Right cardiac atrium (tissue), 5 donors: ENCODE results near the gene KCTD8. TPM values are rescaled to one million over a fixed set of nuclear protein-coding genes. Genes with fewer than 3 reads are reported as not detected.

Experiments used
- ATAC-seq, 2 donors: fragments of 200-7000 bp; cut with Tn5 transposase; one replicate each; pipeline versions ENCODE4 v1.8.0 to v1.9.1; 2020; ENCODE audit warnings: moderate library complexity in 2 of 2, mild to moderate bottlenecking in 1 of 2
- DNase-seq, 3 donors: peaks; one replicate each; pipeline ENCODE4 v3.0.0-alpha.2; 2020
- H3K27ac ChIP-seq: one replicate; pipeline ENCODE4 v1.5.1; 2013; ENCODE audit warnings: mild to moderate bottlenecking, low read length, control low read depth, moderate library complexity
- H3K27me3 ChIP-seq: one replicate; pipeline ENCODE4 v1.6.1; 2013; ENCODE audit not compliant: control insufficient read depth, insufficient read depth
- H3K4me1 ChIP-seq: one replicate; pipeline ENCODE4 v1.6.1; 2013; ENCODE audit warnings: low read length; ENCODE audit not compliant: control insufficient read depth, insufficient read depth
- H3K4me3 ChIP-seq: one replicate; pipeline ENCODE4 v1.5.1; 2013; ENCODE audit warnings: low read length, control low read depth
- H3K9me3 ChIP-seq: one replicate; pipeline ENCODE4 v1.6.1; 2013; ENCODE audit warnings: low read length; ENCODE audit not compliant: control insufficient read depth
- WGBS: extraction: QIAGEN DNeasy Blood & Tissue Kit; methylation state at CpG from one replicate; pipeline ENCODE4 v1.1.7; 2013; 5-methylcytosine and 5-hydroxymethylcytosine counted together
- intact Hi-C, 4 donors: fragments of 100-400 bp; cut with DNase I; formaldehyde crosslinking; loops; one replicate each; pipeline versions ENCODE4 v1.11.0 to v1.14.0; 2022 to 2023
- long read RNA-seq, 4 donors: library from polyadenylated mRNA; unstranded; transcript quantifications; one replicate each; pipeline ENCODE4 v2.0.0, GENCODE V29; 2020 to 2021
- polyA plus RNA-seq: library from polyadenylated mRNA; stranded (reverse); fragments of 200-250 nt; gene quantifications from one replicate; pipeline ENCODE4 v1.2.3, GENCODE V29; 2013
- total RNA-seq, 4 donors: library from RNA; stranded (reverse); fragmentation: NEBNext Ultra II Directional; extraction: Animal tissue kit (Norgen Biotek cat#: 25700); gene quantifications; one replicate each; pipeline ENCODE4 v1.2.1, GENCODE V29; 2021
- donor health status: healthy with polysubstance abuse.
- donor health status: DM: no; HTN: yes; CAD: no.
- donor health status: DM: no; HTN: no; CAD: no.
- donor health status: DM: no; HTN: yes; CAD: no; lungs with severe emphysema.
- donor health status: DM: yes; HTN: yes; CAD: no.

The KCTD8 gene
- under 1 TPM; 0.18 to 0.54 (median 0.24) TPM for total RNA-seq
- 0.07 TPM for polyA plus RNA-seq
- long read RNA-seq, donor 1, result 0 reads
- long read RNA-seq, donor 2, result 0 reads
- long read RNA-seq, donor 3, result 0 reads
- long read RNA-seq, donor 4, result 0 reads

GRCh38 chr4:44448521-44449461, at the start of gene KCTD8:
Gene KCTD8, minus strand, starts transcription at chr4:44448809.
- no peaks in the 10 kb centered on the region for H3K27me3 ChIP-seq

DNA sequence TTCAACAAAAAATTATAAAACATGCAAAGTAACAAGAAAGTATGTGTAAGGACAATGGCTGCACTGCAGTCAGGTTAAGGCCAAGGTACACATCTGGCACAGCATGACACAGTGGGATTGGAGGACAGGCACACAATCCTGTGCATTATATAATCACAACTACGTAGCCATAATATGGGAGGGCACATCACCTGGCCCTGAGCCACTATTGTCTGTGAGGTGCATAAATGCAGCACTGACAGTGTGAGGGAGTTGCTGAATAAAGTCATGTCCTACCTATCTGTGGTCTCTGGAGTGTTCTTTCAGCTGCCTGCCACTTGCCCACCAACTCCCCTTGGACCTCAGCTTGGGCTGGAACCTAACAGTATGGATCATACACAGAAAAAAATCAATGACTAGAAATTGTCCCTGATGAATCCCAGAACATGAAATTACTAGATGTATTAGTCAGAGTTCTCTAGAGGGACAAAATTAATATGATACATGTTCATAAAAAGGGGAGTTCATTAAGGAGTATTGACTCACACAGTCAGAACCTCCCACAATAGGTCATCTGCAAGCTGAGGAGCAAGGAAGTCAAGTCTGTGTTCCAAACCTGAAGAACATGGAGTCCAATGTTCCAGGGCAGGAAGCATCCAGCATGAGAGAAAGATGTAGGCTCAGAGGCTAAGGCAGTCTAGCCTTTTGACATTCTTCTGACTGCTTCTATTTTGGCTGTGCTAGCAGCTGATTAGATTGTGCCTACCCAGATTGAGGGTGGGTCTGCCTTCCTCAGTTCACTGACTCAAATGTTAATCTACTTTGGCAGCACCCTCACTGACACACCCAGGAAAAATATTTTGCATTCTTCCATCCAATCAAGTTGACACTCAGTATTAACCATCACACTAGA, 46.4 kb upstream of the KCTD8 start:
- no peak for ATAC-seq
- intact Hi-C loops, result no loop called here
- Histone ChIP-seq H3K4me1 (no peaks in the 10 kb centered on the region), H3K4me3 (no peak overlapping the region), H3K9me3 (no peaks in the 10 kb centered on the region), H3K27me3 (no peaks in the 10 kb centered on the region), H3K27ac (no peak overlapping the region)
- 0% methylated on average over 1 of the region's 1 CpG for WGBS
- no peak for DNase-seq

More at GRCh38 chr4:44448521-44449461, at the start of gene KCTD8:
- intact Hi-C loops, result no loop called here
- peak; percentile 91 to 97 (median 95) for DNase-seq
- 1% methylated on average over 74 of the region's 74 CpGs for WGBS
- Histone ChIP-seq H3K27ac (no peak within 1 kb of the TSS), H3K9me3 (no peaks in the 10 kb centered on the region), H3K4me1 (no peaks in the 10 kb centered on the region), H3K4me3 (peak within 1 kb of the TSS; percentile 52)
- peak; percentile 96 to 97 for ATAC-seq

DNA sequence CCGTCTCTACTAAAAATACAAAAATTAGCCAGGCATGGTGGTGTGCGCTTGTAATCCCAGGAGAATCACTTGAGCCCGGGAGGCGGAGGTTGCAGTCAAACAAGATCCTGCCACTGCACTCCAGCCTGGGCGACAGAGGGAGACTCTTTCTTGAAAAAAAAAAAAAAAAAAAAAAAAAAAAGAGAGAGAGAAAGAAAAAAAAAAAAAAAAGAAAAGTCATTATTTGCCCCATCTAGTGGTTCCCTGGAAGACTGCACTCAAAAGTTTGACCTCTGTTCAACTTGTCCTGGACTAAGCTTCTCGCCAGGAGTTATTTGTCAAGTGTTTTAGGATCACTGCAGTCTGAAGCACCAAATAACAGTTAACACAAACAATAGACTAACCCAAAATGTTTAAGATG, 45.3 kb upstream of the KCTD8 start:
- no peak for ATAC-seq
- no peaks in the 10 kb centered on the region for H3K4me1 ChIP-seq
- H3K9me3 ChIP-seq, result no peaks in the 10 kb centered on the region
- DNase-seq, result no peak
- no peaks in the 10 kb centered on the region for H3K27me3 ChIP-seq
- no peak overlapping the region for H3K27ac ChIP-seq
- intact Hi-C loops, result no loop called here
- H3K4me3 ChIP-seq, result no peak overlapping the region
- 34% methylated on average over 6 of the region's 6 CpGs for WGBS

- intact Hi-C loops, result no loop called here
- H3K9me3 ChIP-seq, result no peaks in the 10 kb centered on the region
- ATAC-seq, result no peak
- WGBS, result 55% methylated on average over 3 of the region's 3 CpGs
- no peaks in the 10 kb centered on the region for H3K27me3 ChIP-seq
- no peaks in the 10 kb centered on the region for H3K4me1 ChIP-seq
- no peak overlapping the region for H3K4me3 ChIP-seq
- DNase-seq, result no peak
- H3K27ac ChIP-seq, result no peak overlapping the region
Measured at GRCh38 chr4:44487341-44487740, 38.7 kb upstream of the KCTD8 start.

DNA sequence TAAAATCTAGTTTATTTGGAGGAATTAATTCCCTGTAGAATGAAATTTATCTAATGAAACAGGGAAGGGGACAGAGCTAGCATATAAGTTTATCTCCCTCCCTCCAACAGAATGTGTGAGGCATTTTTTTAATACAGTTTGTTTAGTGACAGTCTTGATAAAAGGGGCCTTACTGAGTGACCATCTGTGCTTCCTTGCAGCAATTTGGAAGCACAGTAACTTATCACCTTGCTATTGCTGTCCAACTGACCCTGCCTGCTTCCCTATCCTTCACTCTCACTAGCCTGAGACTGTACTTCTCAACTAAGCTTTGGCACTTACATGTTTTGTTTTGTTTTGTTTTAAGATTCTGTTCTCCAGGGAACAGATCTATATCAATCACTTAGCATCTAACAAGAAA, 31.1 kb upstream of the KCTD8 start:
- no peaks in the 10 kb centered on the region for H3K9me3 ChIP-seq
- ATAC-seq (no peak), DNase-seq (no peak)
- H3K27ac ChIP-seq, result no peak overlapping the region
- no peak overlapping the region for H3K4me3 ChIP-seq
- no peaks in the 10 kb centered on the region for H3K27me3 ChIP-seq
- intact Hi-C loops, result no loop called here
- H3K4me1 ChIP-seq, result no peaks in the 10 kb centered on the region

GRCh38 chr4:44462259-44462658, 13.7 kb upstream of the KCTD8 start:
- H3K9me3 ChIP-seq, result no peaks in the 10 kb centered on the region
- no peaks in the 10 kb centered on the region for H3K27me3 ChIP-seq
- 41% methylated on average over 1 of the region's 1 CpG for WGBS
- DNase-seq (peak in 1 of 3 donors; percentile 9), ATAC-seq (peak in 1 of 2 donors; percentile 72)
- no peaks in the 10 kb centered on the region for H3K4me1 ChIP-seq
- intact Hi-C loops, result no loop called here
- no peak overlapping the region for H3K27ac ChIP-seq
- no peak overlapping the region for H3K4me3 ChIP-seq

DNA sequence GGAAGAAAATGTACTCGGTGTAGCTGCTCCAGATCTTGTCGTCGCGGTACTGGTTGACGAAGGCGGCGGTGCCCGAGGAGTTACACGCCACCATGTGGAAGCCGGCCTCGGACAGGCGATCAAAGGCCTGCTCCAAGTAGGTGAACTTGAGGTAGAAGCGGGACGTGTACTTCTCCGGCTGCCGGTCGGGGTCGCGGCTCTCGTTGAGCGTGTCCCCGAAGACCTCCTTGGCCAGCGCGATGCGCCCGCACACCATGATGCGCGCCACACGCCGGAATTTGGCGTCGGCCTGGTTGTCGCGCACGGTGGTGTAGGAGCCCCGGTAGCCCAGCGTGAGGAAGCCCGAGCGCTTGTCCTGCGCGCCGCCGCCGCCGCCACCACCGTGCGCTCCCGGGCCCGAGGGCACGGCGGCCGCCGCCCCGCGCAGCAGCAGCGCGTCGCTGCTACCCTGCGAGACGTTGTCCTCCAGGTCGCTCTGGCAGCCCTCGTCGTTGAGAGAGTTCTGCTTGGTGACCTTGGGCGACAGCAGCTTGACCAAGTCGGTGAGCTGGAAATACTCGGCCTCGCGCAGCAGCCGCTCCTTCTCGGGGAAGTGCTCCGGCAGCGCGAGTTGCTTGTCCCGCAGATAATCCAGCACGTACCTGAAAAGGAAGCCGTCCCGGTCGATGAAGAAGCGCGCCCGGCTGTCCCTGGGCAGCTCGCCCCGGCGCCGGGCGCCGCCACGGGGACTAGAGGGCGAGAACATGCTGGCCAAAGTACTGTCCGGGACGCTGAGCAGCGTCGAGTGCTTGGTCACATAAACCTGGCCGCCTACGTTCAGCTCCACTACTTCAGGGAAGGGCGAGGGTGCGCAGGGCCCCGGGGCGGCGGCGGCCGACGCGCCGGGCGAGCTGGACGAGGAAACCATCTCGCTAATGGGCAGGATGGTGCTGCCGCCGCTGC, 775 bp downstream of the KCTD8 start:
- Histone ChIP-seq H3K9me3 (no peaks in the 10 kb centered on the region), H3K4me3 (peak overlapping the region; percentile 52), H3K27me3 (no peaks in the 10 kb centered on the region), H3K27ac (no peak overlapping the region), H3K4me1 (no peaks in the 10 kb centered on the region)
- intact Hi-C loops, result no loop called here
- DNase-seq, result peak; percentile 22 to 72 (median 68)
- ATAC-seq, result peak; percentile 40 to 56
- WGBS, result 2% methylated on average over 110 of the region's 110 CpGs

GRCh38 chr4:44446801-44447562, 1.6 kb downstream of the KCTD8 start:
- H3K27me3 ChIP-seq, result no peaks in the 10 kb centered on the region
- intact Hi-C loops, result no loop called here
- WGBS, result 2% methylated on average over 32 of the region's 32 CpGs
- H3K4me3 ChIP-seq, result peak overlapping the region; percentile 52
- ATAC-seq (no peak), DNase-seq (peak in 2 of 3 donors; percentile 29 to 44)
- H3K27ac ChIP-seq, result no peak overlapping the region
- H3K9me3 ChIP-seq, result no peaks in the 10 kb centered on the region
- H3K4me1 ChIP-seq, result no peaks in the 10 kb centered on the region

DNA sequence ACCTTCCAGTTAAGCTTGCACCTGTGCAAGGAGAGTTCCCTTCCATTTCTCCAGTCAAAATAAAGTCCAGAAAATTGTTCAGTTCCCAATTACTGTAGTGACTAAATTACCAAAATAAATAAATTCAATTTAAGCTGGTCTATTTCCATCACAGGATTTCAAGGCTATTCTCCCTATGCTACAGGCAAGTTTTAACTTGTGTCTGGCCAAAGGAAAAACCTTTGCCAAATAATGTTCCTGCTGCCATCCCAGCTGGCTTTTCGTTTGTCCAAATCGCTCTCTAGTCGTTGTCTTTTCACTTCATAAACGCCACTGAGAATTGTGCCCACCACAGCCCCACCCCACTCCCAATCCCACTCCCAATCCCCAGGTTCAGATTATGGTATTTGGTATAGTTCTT, 2.4 kb downstream of the KCTD8 start:
- H3K4me1 ChIP-seq, result no peaks in the 10 kb centered on the region
- H3K27ac ChIP-seq, result no peak overlapping the region
- intact Hi-C loops, result no loop called here
- no peaks in the 10 kb centered on the region for H3K27me3 ChIP-seq
- no peaks in the 10 kb centered on the region for H3K9me3 ChIP-seq
- WGBS, result 3% methylated on average over 4 of the region's 4 CpGs
- ATAC-seq (no peak), DNase-seq (no peak)
- no peak overlapping the region for H3K4me3 ChIP-seq

- Histone ChIP-seq H3K4me3 (no peak overlapping the region), H3K27me3 (no peaks in the 10 kb centered on the region), H3K4me1 (no peaks in the 10 kb centered on the region), H3K27ac (no peak overlapping the region), H3K9me3 (no peaks in the 10 kb centered on the region)
- no peak for DNase-seq
- intact Hi-C loops, result no loop called here
- ATAC-seq, result no peak
Measured at GRCh38 chr4:44438687-44439086, 9.9 kb downstream of the KCTD8 start.
